ENCODE measurements around the gene WFS1.

Gene WFS1

GRCh38 chr4:6258741-6259140 is 10.9 kb upstream of the WFS1 start:
- TF ChIP-seq, protein P1, sequence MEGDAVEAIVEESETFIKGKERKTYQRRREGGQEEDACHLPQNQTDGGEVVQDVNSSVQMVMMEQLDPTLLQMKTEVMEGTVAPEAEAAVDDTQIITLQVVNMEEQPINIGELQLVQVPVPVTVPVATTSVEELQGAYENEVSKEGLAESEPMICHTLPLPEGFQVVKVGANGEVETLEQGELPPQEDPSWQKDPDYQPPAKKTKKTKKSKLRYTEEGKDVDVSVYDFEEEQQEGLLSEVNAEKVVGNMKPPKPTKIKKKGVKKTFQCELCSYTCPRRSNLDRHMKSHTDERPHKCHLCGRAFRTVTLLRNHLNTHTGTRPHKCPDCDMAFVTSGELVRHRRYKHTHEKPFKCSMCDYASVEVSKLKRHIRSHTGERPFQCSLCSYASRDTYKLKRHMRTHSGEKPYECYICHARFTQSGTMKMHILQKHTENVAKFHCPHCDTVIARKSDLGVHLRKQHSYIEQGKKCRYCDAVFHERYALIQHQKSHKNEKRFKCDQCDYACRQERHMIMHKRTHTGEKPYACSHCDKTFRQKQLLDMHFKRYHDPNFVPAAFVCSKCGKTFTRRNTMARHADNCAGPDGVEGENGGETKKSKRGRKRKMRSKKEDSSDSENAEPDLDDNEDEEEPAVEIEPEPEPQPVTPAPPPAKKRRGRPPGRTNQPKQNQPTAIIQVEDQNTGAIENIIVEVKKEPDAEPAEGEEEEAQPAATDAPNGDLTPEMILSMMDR (IDR thresholded peaks at IDR 0.05; ENCODE audit: control insufficient read depth, insufficient read depth, low read depth, low read length, missing control alignments), result no peak

GRCh38 chr4:6259886-6260285 is 9.8 kb upstream of the WFS1 start:
- DNase-seq (ENCODE audit: low read depth), result no peak
- no peak overlapping the region for H3K4me3 ChIP-seq (ENCODE audit: control insufficient read depth, low read depth, low read length)
- TF ChIP-seq, protein P1 (IDR thresholded peaks at IDR 0.05; ENCODE audit: control insufficient read depth, insufficient read depth, low read depth, low read length, missing control alignments), result no peak

More at GRCh38 chr4:6258741-6259140, 10.9 kb upstream of the WFS1 start:
- DNase-seq (ENCODE audit: low read depth), result no peak
- no peak overlapping the region for H3K4me3 ChIP-seq (ENCODE audit: control insufficient read depth, low read depth, low read length)

DNA sequence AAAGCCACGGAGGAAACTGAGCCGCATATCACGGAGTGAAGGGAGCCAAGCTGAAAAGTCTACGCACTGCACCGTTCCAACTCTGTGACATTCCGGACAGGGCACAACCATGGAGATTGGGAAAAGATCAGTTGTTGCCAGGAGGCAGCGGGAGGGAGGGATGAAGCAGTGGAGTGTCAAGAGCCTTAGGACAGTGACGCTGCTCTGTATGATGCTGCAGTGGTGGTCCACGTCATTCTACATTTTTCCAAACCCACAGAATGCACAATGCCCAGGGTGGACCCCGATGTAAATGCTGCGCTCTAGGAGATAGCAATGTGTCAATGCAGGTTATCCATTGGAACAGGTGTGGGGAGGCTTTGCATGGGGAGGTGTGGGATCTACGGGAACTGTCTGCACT is 7.5 kb upstream of the WFS1 start:
- DNase-seq (ENCODE audit: low read depth), result no peak
- no peak overlapping the region for H3K4me3 ChIP-seq (ENCODE audit: control insufficient read depth, low read depth, low read length)
- TF ChIP-seq, protein P1 (IDR thresholded peaks at IDR 0.05; ENCODE audit: control insufficient read depth, insufficient read depth, low read depth, low read length, missing control alignments), result no peak

DNA sequence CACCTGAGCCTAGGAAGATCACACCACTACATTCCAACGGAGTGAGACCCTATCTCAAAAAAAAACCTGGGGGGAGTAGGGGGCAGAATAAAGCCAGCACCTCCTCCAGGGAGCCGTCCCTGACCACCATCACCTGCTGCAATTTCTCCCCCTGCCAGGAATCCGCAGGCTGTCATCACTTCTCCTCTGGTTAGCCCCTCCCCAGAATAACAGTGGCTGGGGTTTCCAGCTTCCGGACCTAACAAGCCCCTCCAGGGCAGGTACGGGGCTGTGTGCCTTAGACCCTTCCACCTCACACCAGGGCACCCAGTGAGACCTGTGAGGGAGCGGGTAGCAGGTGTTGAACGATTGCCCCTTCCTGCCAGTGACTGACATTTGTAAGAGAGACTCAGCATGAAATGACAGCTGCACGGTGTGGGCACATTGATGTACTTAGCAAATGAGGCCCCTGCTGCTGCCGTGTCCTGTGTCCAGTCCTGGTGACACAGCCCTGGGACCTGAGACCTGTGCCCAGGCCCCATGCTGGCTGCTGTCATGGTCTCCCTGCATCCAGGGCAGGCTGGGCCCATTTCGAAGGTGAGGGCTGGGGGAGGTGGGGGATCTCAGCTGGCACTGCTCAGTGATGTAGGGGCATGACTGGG is 6.7 kb upstream of the WFS1 start:
- DNase-seq (ENCODE audit: low read depth), result no peak
- TF ChIP-seq, protein P1 (IDR thresholded peaks at IDR 0.05; ENCODE audit: control insufficient read depth, insufficient read depth, low read depth, low read length, missing control alignments), result no peak
- no peak overlapping the region for H3K4me3 ChIP-seq (ENCODE audit: control insufficient read depth, low read depth, low read length)

DNA sequence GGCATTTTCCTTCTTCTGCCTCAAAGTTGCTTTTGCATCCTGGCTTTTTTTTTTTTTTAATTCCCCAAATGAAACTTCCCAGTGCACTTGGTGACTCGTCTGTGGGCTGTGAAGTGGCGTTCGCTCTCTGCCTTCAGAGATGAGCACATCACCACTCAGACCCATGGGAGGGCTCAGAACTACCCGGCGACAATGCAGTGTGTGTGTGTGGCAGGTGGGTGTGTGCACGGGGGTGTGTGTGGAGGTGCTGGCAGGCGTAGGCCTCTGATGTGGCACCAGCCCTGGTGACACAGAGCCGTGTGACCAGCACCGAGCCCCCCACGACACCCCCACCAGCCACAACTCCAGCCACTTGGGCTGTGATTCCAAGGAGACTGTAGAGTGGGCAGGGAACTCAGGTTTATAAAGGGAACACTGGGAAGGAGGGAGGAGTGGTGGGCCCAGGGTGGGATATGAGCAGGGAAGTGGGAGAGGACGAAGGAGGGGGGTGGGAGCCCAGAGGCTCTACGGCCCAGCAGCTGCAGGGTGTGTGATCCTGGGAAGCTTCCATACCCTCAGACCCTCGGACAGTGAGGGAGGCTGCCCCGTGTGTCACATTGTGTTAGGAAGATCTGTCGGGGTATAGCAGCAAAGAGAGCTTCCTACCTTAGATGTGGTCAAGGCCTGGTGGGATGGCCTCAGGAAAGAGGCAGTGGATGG is 6.0 kb upstream of the WFS1 start:
- TF ChIP-seq, protein P1 (IDR thresholded peaks at IDR 0.05; ENCODE audit: control insufficient read depth, insufficient read depth, low read depth, low read length, missing control alignments), result no peak
- H3K4me3 ChIP-seq (ENCODE audit: control insufficient read depth, low read depth, low read length), result no peak overlapping the region
- DNase-seq (ENCODE audit: low read depth), result no peak

- TF ChIP-seq, protein P1 (IDR thresholded peaks at IDR 0.05; ENCODE audit: control insufficient read depth, insufficient read depth, low read depth, low read length, missing control alignments), result peak; percentile 74
- H3K4me3 ChIP-seq (ENCODE audit: control insufficient read depth, low read depth, low read length), result no peak overlapping the region
- DNase-seq (ENCODE audit: low read depth), result peak; percentile 2
Measured at GRCh38 chr4:6264225-6264540, 5.5 kb upstream of the WFS1 start.
